Loucy (cell line): Measurements from ENCODE around the gene ADCY9.
"Not testable (repeated sequence)": the region's sequence is repeated elsewhere in the genome, so short reads cannot be mapped to it uniquely, and the experiment has no call there.

Experiments
- H2AFZ ChIP-seq: fragments of 200-600 bp; sonication (generic); 2 replicates; pipeline ENCODE4 v1.6.0; 2016; ENCODE audit warnings: antibody characterized with exemption, mild to moderate bottlenecking, low read length, moderate library complexity
- H3F3A ChIP-seq: fragments of 200-600 bp; 2 replicates; pipeline ENCODE4 v1.6.0; 2016; ENCODE audit warnings: antibody characterized with exemption, low read depth, mild to moderate bottlenecking
- H3K27me3 ChIP-seq: fragments of 200-600 bp; sonication (generic); 2 replicates; pipeline ENCODE4 v1.6.1; 2014; ENCODE audit warnings: low read length, mild to moderate bottlenecking; ENCODE audit not compliant: insufficient read depth, poor library complexity, severe bottlenecking
- H3K36me3 ChIP-seq: fragments of 200-600 bp; sonication (generic); 2 replicates; pipeline ENCODE4 v1.6.1; 2016; ENCODE audit warnings: low read length; ENCODE audit not compliant: insufficient read depth
- H3K4me1 ChIP-seq: fragments of 200-600 bp; sonication (generic); 2 replicates; pipeline ENCODE4 v1.5.1; 2014; ENCODE audit warnings: low read length, mild to moderate bottlenecking; ENCODE audit not compliant: insufficient read depth, poor library complexity, severe bottlenecking
- H3K4me2 ChIP-seq: fragments of 200-600 bp; sonication (generic); 2 replicates; pipeline ENCODE4 v1.6.0; 2014; ENCODE audit warnings: antibody characterized with exemption, low read length, low read depth, mild to moderate bottlenecking; ENCODE audit not compliant: poor library complexity, severe bottlenecking
- H3K4me3 ChIP-seq: fragments of 200-600 bp; sonication (generic); 2 replicates; pipeline ENCODE4 v1.5.1; 2014; ENCODE audit warnings: low read length, mild to moderate bottlenecking, mixed read lengths; ENCODE audit not compliant: poor library complexity, severe bottlenecking
- H3K79me2 ChIP-seq: fragments of 200-600 bp; sonication (generic); 2 replicates; pipeline ENCODE4 v1.6.1; 2014; ENCODE audit warnings: low read length; ENCODE audit not compliant: insufficient read depth
- H3K9ac ChIP-seq: fragments of 200-600 bp; sonication (generic); 2 replicates; pipeline ENCODE4 v1.6.0; 2014; ENCODE audit warnings: mild to moderate bottlenecking, low read depth, low read length, moderate library complexity; ENCODE audit not compliant: poor library complexity, severe bottlenecking
- H3K9me2 ChIP-seq: fragments of 200-600 bp; sonication (generic); replicated peaks from 2 replicates; pipeline ENCODE4 v1.6.1; 2016; ENCODE audit warnings: low read depth, low read length, mixed read lengths
- H3K9me3 ChIP-seq: fragments of 200-600 bp; sonication (generic); 2 replicates; pipeline ENCODE4 v1.6.1; 2014; ENCODE audit warnings: mild to moderate bottlenecking, antibody characterized with exemption, low read length, low read depth; ENCODE audit not compliant: insufficient read depth
- H4K20me1 ChIP-seq: fragments of 200-600 bp; sonication (generic); 2 replicates; pipeline ENCODE4 v1.6.0; 2014; ENCODE audit warnings: antibody characterized with exemption, low read length, mild to moderate bottlenecking; ENCODE audit not compliant: insufficient read depth, poor library complexity, severe bottlenecking
- CTCF ChIP-seq: fragments of 200-600 bp; sonication (generic); conservative IDR thresholded peaks from 2 replicates; pipeline ENCODE4 v1.5.1; 2014; ENCODE audit warnings: mild to moderate bottlenecking, antibody characterized with exemption, low read length
- EZH2phosphoT487 ChIP-seq: fragments of 200-600 bp; IDR thresholded peaks from 2 replicates; pipeline ENCODE4 v1.6.1; 2018; ENCODE audit warnings: antibody characterized with exemption, mild to moderate bottlenecking, moderate library complexity, borderline replicate concordance

The ADCY9 gene

GRCh38 chr16:3946604-3947180 is 169.6 kb downstream of the ADCY9 start:
- no peak overlapping the region for H3K4me3 ChIP-seq
- no peak overlapping the region for H3K4me2 ChIP-seq
- H3K9ac ChIP-seq, result no peak overlapping the region
- H3K4me1 ChIP-seq, result no peaks in the 10 kb centered on the region
- H3K36me3 ChIP-seq, result no peaks in the 10 kb centered on the region
- H3F3A ChIP-seq, result no peaks in the 10 kb centered on the region
- no peak overlapping the region for H2AFZ ChIP-seq
- no peaks in the 10 kb centered on the region for H3K9me2 ChIP-seq
- no peaks in the 10 kb centered on the region for H3K27me3 ChIP-seq
- H3K9me3 ChIP-seq, result no peaks in the 10 kb centered on the region
- no peak for TF ChIP-seq CTCF
- H4K20me1 ChIP-seq, result no peaks in the 10 kb centered on the region
- H3K79me2 ChIP-seq, result no peaks in the 10 kb centered on the region

GRCh38 chr16:3945751-3946603 is 170.3 kb downstream of the ADCY9 start:
- no peaks in the 10 kb centered on the region for H3K27me3 ChIP-seq
- H4K20me1 ChIP-seq, result no peaks in the 10 kb centered on the region
- no peak overlapping the region for H3K9ac ChIP-seq
- no peaks in the 10 kb centered on the region for H3K9me3 ChIP-seq
- no peak overlapping the region for H2AFZ ChIP-seq
- H3K4me3 ChIP-seq, result no peak overlapping the region
- no peaks in the 10 kb centered on the region for H3K4me1 ChIP-seq
- no peak for TF ChIP-seq CTCF
- no peak for TF ChIP-seq EZH2phosphoT487
- no peaks in the 10 kb centered on the region for H3K9me2 ChIP-seq
- no peaks in the 10 kb centered on the region for H3F3A ChIP-seq
- H3K36me3 ChIP-seq, result no peaks in the 10 kb centered on the region
- H3K79me2 ChIP-seq, result no peaks in the 10 kb centered on the region
- H3K4me2 ChIP-seq, result no peak overlapping the region

DNA sequence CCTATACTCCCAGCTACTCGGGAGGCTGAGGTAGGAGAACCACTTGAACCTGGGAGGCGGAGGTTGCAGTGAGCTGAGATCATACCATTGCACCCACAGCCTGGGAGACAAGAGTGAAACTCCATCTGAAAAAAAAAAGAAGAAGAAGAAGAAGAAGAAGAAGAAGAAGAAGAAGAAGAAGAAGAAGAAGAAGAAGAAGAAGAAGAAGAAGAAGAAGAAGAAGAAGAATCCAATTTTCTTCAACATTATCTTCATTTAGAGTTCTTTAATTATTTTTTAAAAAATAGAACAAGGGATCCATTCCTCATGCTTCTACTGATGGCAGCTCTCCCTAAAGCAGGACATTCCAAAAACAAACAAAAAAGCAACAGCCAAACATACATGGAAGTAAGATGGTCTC is 171.8 kb downstream of the ADCY9 start:
- not testable (repeated sequence) for H3K9me3 ChIP-seq, H3K4me3 ChIP-seq, H3K36me3 ChIP-seq, H4K20me1 ChIP-seq, H3K4me1 ChIP-seq, H2AFZ ChIP-seq, H3K79me2 ChIP-seq, H3K9me2 ChIP-seq, H3K4me2 ChIP-seq, H3K9ac ChIP-seq, H3F3A ChIP-seq, H3K27me3 ChIP-seq

GRCh38 chr16:3942146-3942545 is 174.1 kb downstream of the ADCY9 start:
- not testable (repeated sequence) for H3K27me3 ChIP-seq, H3K4me2 ChIP-seq, H3K9ac ChIP-seq

More at GRCh38 chr16:3942146-3942545, 174.1 kb downstream of the ADCY9 start:
- not testable (repeated sequence) for H2AFZ ChIP-seq, H3K4me3 ChIP-seq, H3K9me2 ChIP-seq, H3K79me2 ChIP-seq, H4K20me1 ChIP-seq, H3F3A ChIP-seq, H3K4me1 ChIP-seq, H3K9me3 ChIP-seq, H3K36me3 ChIP-seq
